H1 (cell line): ENCODE measurements around the gene ZNF709. TPM values are rescaled to one million over a fixed set of nuclear protein-coding genes. Genes with fewer than 3 reads are reported as not detected.

Source experiments
- CTCF ChIA-PET: fragments of 300-600 bp; sonication (Branson Sonifier 250); formaldehyde crosslinking; loops from one replicate; lab custom pipeline; 2021; ENCODE audit not compliant: partially characterized antibody; lab: Charles Lee
- POLR2A ChIA-PET: fragments of 300-600 bp; sonication (Branson Sonifier 250); formaldehyde crosslinking; loops from one replicate; lab custom pipeline; 2021; ENCODE audit warnings: inconsistent platforms; ENCODE audit not compliant: partially characterized antibody; lab: Charles Lee
- DNase-seq, 2 experiments: peaks; one replicate each; pipeline versions ENCODE4 v3.0.0 to v3.0.0-alpha.2; 2010 to 2022; ENCODE audit warnings: low spot score in 2 of 2, low read depth in 1 of 2, mixed read lengths in 1 of 2
- FAIRE-seq: peaks from 2 replicates; lab custom pipeline; 2011; peaks lifted over from hg19 to GRCh38; lab: Jason Lieb, UNC
- H2AFZ ChIP-seq: 2 replicates; pipeline ENCODE4 v1.8.1; 2012; ENCODE audit warnings: low read length, inconsistent platforms
- H2AK5ac ChIP-seq: 2 replicates; pipeline ENCODE4 v1.6.1; 2013; ENCODE audit warnings: low read depth, low read length
- H2BK120ac ChIP-seq: replicated peaks from 2 replicates; pipeline ENCODE3; 2013; ENCODE audit warnings: low read depth, low read length, inconsistent platforms
- H2BK12ac ChIP-seq: 2 replicates; pipeline ENCODE4 v1.6.1; 2013; ENCODE audit warnings: low read depth, low read length
- H2BK15ac ChIP-seq: 2 replicates; pipeline ENCODE4 v1.6.1; 2013; ENCODE audit warnings: low read length
- H2BK20ac ChIP-seq: 2 replicates; pipeline ENCODE4 v1.6.1; 2013; ENCODE audit warnings: low read length
- H2BK5ac ChIP-seq: 2 replicates; pipeline ENCODE4 v1.6.1; 2013; ENCODE audit warnings: low read depth, low read length
- H3K14ac ChIP-seq: 2 replicates; pipeline ENCODE4 v1.6.1; 2013; ENCODE audit warnings: inconsistent platforms; ENCODE audit not compliant: insufficient read length
- H3K18ac ChIP-seq: 2 replicates; pipeline ENCODE4 v1.6.1; 2013; ENCODE audit warnings: low read length; ENCODE audit errors: extremely low read depth
- H3K23ac ChIP-seq: 2 replicates; pipeline ENCODE4 v1.6.1; 2013; ENCODE audit warnings: inconsistent platforms; ENCODE audit not compliant: insufficient read length
- H3K23me2 ChIP-seq: 2 replicates; pipeline ENCODE4 v1.6.1; 2013; ENCODE audit warnings: low read depth, low read length
- H3K27ac ChIP-seq: 2 replicates; pipeline ENCODE4 v1.6.1; 2011; ENCODE audit warnings: low read depth, low read length, inconsistent platforms
- H3K27me3 ChIP-seq, 4 experiments: replicated peaks in 1 of 4; 1 replicate in 1 of 4; 2 replicates in 3 of 4; pipeline versions ENCODE4 v1.6.1 to v1.8.1; 2011 to 2013; ENCODE audit warnings: low read length in 3 of 4, mild to moderate bottlenecking in 3 of 4, inconsistent platforms in 2 of 4, mixed read lengths in 2 of 4, moderate library complexity in 1 of 4; ENCODE audit not compliant: control insufficient read depth in 3 of 4, insufficient read depth in 3 of 4; ENCODE audit errors: extremely low read depth in 1 of 4
- H3K36me3 ChIP-seq, 4 experiments: 2 replicates each; pipeline versions ENCODE4 v1.6.1 to v1.8.1; 2011 to 2013; ENCODE audit warnings: mild to moderate bottlenecking in 4 of 4, low read length in 3 of 4, moderate library complexity in 2 of 4, control low read depth in 1 of 4, inconsistent platforms in 1 of 4; ENCODE audit not compliant: insufficient read depth in 4 of 4, control insufficient read depth in 2 of 4
- H3K4ac ChIP-seq: replicated peaks from 2 replicates; pipeline ENCODE3; 2013; ENCODE audit warnings: low read length, low read depth, mixed read lengths, inconsistent platforms; ENCODE audit not compliant: insufficient read length
- H3K4me1 ChIP-seq, 4 experiments: replicated peaks in 1 of 4; 1 replicate in 1 of 4; 2 replicates in 3 of 4; pipeline versions ENCODE4 v1.6.1 to v1.8.1; 2011 to 2013; ENCODE audit warnings: low read length in 3 of 4, inconsistent platforms in 2 of 4, mixed read lengths in 1 of 4; ENCODE audit not compliant: insufficient read depth in 4 of 4, control insufficient read depth in 3 of 4
- H3K4me2 ChIP-seq, 2 experiments: 2 replicates each; pipeline versions ENCODE4 v1.6.1 to v1.8.1; 2011 to 2013; ENCODE audit warnings: low read depth in 2 of 2, low read length in 2 of 2, control low read depth in 1 of 2, inconsistent platforms in 1 of 2, mild to moderate bottlenecking in 1 of 2; ENCODE audit not compliant: insufficient read depth in 1 of 2
- H3K4me3 ChIP-seq, 4 experiments: fragments of 200-600, 300-600 bp in 1 of 4; sonication (generic), shearing (Covaris generic), sonication (Bioruptor Twin) in 1 of 4; 2 replicates each; pipeline versions ENCODE4 v1.5.1 to v1.8.1; 2011 to 2016; ENCODE audit warnings: low read length in 4 of 4, low read depth in 3 of 4, control low read depth in 2 of 4, inconsistent platforms in 2 of 4, mild to moderate bottlenecking in 2 of 4, mixed read lengths in 1 of 4, moderate library complexity in 1 of 4; ENCODE audit not compliant: insufficient read depth in 2 of 4; ENCODE audit errors: extremely low read depth in 1 of 4
- H3K56ac ChIP-seq: replicated peaks from 2 replicates; pipeline ENCODE3; 2013; ENCODE audit warnings: low read depth, mild to moderate bottlenecking, mixed read lengths, low read length, inconsistent platforms; ENCODE audit not compliant: insufficient read length
- H3K79me1 ChIP-seq: 2 replicates; pipeline ENCODE4 v1.6.1; 2013; ENCODE audit warnings: low read depth, low read length, control low read depth
- H3K79me2 ChIP-seq, 2 experiments: 2 replicates each; pipeline versions ENCODE4 v1.6.1 to v1.8.1; 2012 to 2013; ENCODE audit warnings: low read length in 2 of 2, mild to moderate bottlenecking in 2 of 2, inconsistent platforms in 1 of 2; ENCODE audit not compliant: insufficient read depth in 2 of 2, control insufficient read depth in 1 of 2
- H3K9ac ChIP-seq, 4 experiments: replicated peaks in 1 of 4; 1 replicate in 1 of 4; 2 replicates in 3 of 4; pipeline versions ENCODE4 v1.6.1 to v1.8.1; 2011 to 2013; ENCODE audit warnings: low read depth in 3 of 4, low read length in 3 of 4, control low read depth in 2 of 4, mild to moderate bottlenecking in 2 of 4, moderate library complexity in 2 of 4, inconsistent platforms in 1 of 4; ENCODE audit errors: extremely low read depth in 1 of 4
- H3K9me3 ChIP-seq, 2 experiments: 2 replicates each; pipeline versions ENCODE4 v1.6.1 to v1.8.1; 2012 to 2013; ENCODE audit warnings: mild to moderate bottlenecking in 2 of 2, moderate library complexity in 2 of 2, control low read depth in 1 of 2, inconsistent platforms in 1 of 2, low read depth in 1 of 2, low read length in 1 of 2, mixed read lengths in 1 of 2; ENCODE audit not compliant: insufficient read depth in 2 of 2
- H4K20me1 ChIP-seq, 2 experiments: replicated peaks in 1 of 2; 2 replicates each; pipeline versions ENCODE3 to v1.8.1; 2011 to 2013; ENCODE audit warnings: inconsistent platforms in 2 of 2, low read length in 2 of 2, mild to moderate bottlenecking in 1 of 2; ENCODE audit not compliant: insufficient read depth in 2 of 2, control insufficient read depth in 1 of 2
- H4K5ac ChIP-seq: 2 replicates; pipeline ENCODE4 v1.6.1; 2013; ENCODE audit warnings: low read length, low read depth, mixed read lengths, inconsistent platforms; ENCODE audit not compliant: insufficient read length
- H4K8ac ChIP-seq: 2 replicates; pipeline ENCODE4 v1.8.0; 2013; ENCODE audit warnings: mild to moderate bottlenecking, moderate library complexity, low read length, inconsistent platforms; ENCODE audit not compliant: insufficient read depth; ENCODE audit errors: extremely low read depth
- H4K91ac ChIP-seq: replicated peaks from 2 replicates; pipeline ENCODE3; 2013; ENCODE audit warnings: low read length, mixed read lengths, inconsistent platforms; ENCODE audit not compliant: insufficient read length
- GTF2F1 ChIP-seq: IDR thresholded peaks from 2 replicates; pipeline ENCODE4 v1.6.1; 2012; ENCODE audit warnings: low read depth, low read length, improper control_type of control experiment, borderline replicate concordance
- SIN3A ChIP-seq, 2 experiments: IDR thresholded peaks in 1 of 2; conservative IDR thresholded peaks in 1 of 2; 2 replicates each; pipeline ENCODE4 v1.6.1; 2011 to 2012; ENCODE audit warnings: low read length in 2 of 2, improper control_type of control experiment in 1 of 2, low read depth in 1 of 2, mild to moderate bottlenecking in 1 of 2
- WGBS, 2 experiments: shearing (Covaris generic) in 1 of 2; methylation state at CpG; one replicate each; pipeline versions ENCODE4 v1.1.6 to v1.1.7; 2013 to 2015; ENCODE audit warnings: low lambda C conversion rate in 2 of 2, mixed read lengths in 2 of 2, inconsistent platforms in 1 of 2, low coverage in 1 of 2, missing lambda C conversion rate in 1 of 2; ENCODE audit not compliant: insufficient replicate concordance in 2 of 2, insufficient coverage in 1 of 2, insufficient read length in 1 of 2; ENCODE audit errors: extremely low coverage in 1 of 2, missing lambda C conversion rate in 1 of 2; 5-methylcytosine and 5-hydroxymethylcytosine counted together
- polyA plus RNA-seq, 7 experiments: library from polyadenylated mRNA; depleted of rRNA in 3 of 7; stranded (reverse) in 5 of 7; unstranded in 2 of 7; fragments of >200 nt in 5 of 7; fragments of 200-250 nt in 2 of 7; gene quantifications; 1 replicate in 5 of 7; 2 replicates in 1 of 7; 4 replicates in 1 of 7; pipeline versions ENCODE4 v1.2.1 to v1.2.3, GENCODE V29; 2011 to 2013; ENCODE audit warnings: missing spikeins in 2 of 7, mixed read lengths in 2 of 7
- total RNA-seq: library from RNA; stranded (reverse); fragmentation: NEBNext Ultra II Directional; extraction: Animal tissue kit (Norgen Biotek cat#: 25700); gene quantifications from 2 replicates; pipeline ENCODE4 v1.2.1, GENCODE V29; 2021

ZNF709 gene
- total and polyA plus RNA-seq, 2 of the 8 experiments (the other 6 are each of a cell fraction or from before 2014, with no cell fraction given): 1.3 to 2.2 TPM

DNA sequence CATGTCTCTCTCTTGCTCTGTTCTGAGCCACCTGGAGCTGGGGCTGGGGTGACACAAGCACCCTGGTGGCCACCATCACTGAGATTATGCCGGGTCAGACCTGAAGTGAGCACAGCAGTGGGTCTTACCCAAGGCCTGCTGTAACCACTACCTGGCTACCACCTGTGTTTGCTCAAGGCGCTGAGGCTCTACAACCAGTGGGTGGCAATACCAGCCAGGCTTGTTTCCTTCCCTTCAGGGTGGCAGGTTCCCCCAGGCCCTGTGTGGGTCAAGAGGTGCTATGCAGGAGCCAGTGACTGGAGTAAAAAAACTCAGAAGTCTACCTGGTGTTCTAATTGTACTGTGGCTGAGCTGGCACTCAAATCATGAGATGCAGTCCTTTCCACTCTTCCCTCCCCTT is 35.8 kb downstream of the ZNF709 start:
- H3K79me2 ChIP-seq: no peaks in the 10 kb centered on the region
- H3K14ac ChIP-seq: no peak overlapping the region

More for the DNA sequence above, 35.8 kb downstream of the ZNF709 start:
- no peak overlapping the region for H2BK15ac ChIP-seq
- no peak overlapping the region for H2AFZ ChIP-seq
- H3K4me3 ChIP-seq: no peak overlapping the region
- 44% methylated on average over 2 of the region's 2 CpGs; no CpG with 5 or more reads in 1 of the 2 experiments for WGBS, 2 experiments
- H3K23me2 ChIP-seq: no peaks in the 10 kb centered on the region
- no peaks in the 10 kb centered on the region for H3K4me1 ChIP-seq
- no peak overlapping the region for H3K4me2 ChIP-seq
- H2BK5ac ChIP-seq: no peak overlapping the region
- no peak overlapping the region for H2BK120ac ChIP-seq
- no peak overlapping the region for H4K91ac ChIP-seq
- H3K23ac ChIP-seq: no peak overlapping the region
- no peak overlapping the region for H3K9ac ChIP-seq
- POLR2A ChIA-PET: interaction anchor here (1.2 kb wide), 1 partner anchor 28 kb away, joined by 3 read pairs; no protein-coding TSS in a partner anchor
- DNase-seq (no peak), FAIRE-seq (no peak)
- H3K27ac ChIP-seq: no peak overlapping the region
- no peak for TF ChIP-seq GTF2F1
- no peak for TF ChIP-seq SIN3A (conservative IDR thresholded peaks at IDR 0.05 in 1 of 2, IDR thresholded peaks at IDR 0.05 in 1 of 2; ENCODE audit: low read depth in 1 of 2, low read length in 2 of 2)
- no peak overlapping the region for H3K18ac ChIP-seq
- no peak overlapping the region for H2BK12ac ChIP-seq
- no peaks in the 10 kb centered on the region for H3K36me3 ChIP-seq
- no peak overlapping the region for H2BK20ac ChIP-seq
- H4K5ac ChIP-seq: no peak overlapping the region
- H2AK5ac ChIP-seq: no peak overlapping the region
- peaks cover 24 to 27% of the 10 kb centered on the region in 2 experiments for H3K9me3 ChIP-seq
- no peak overlapping the region for H4K8ac ChIP-seq
- no peaks in the 10 kb centered on the region for H3K27me3 ChIP-seq
- H3K4ac ChIP-seq: no peak overlapping the region
- H3K56ac ChIP-seq: no peak overlapping the region
- H3K79me1 ChIP-seq: no peaks in the 10 kb centered on the region
- CTCF ChIA-PET: no interaction called here
- no peaks in the 10 kb centered on the region for H4K20me1 ChIP-seq
